GM18502 (cell line): Measurements from ENCODE around the gene TENT5A.

Experiments
- ATAC-seq: cut with Tn5 transposase; IDR thresholded peaks from one replicate; pipeline ENCODE4 v1.9.1; 2021; ENCODE audit warnings: mild to moderate bottlenecking; ENCODE audit not compliant: unreplicated experiment, poor library complexity

Gene TENT5A

GRCh38 chr6:81720427-81720826 is 32.1 kb downstream of the TENT5A start:
- ATAC-seq, result no peak

GRCh38 chr6:81718126-81718525 is 34.4 kb downstream of the TENT5A start:
- no peak for ATAC-seq

GRCh38 chr6:81714684-81715083 is 37.8 kb downstream of the TENT5A start:
- no peak for ATAC-seq

- no peak for ATAC-seq
Measured at GRCh38 chr6:81713205-81713604, 39.3 kb downstream of the TENT5A start.

GRCh38 chr6:81708113-81708699 is 44.3 kb downstream of the TENT5A start:
- no peak for ATAC-seq

- ATAC-seq, result no peak
Measured at GRCh38 chr6:81704700-81705099, 47.8 kb downstream of the TENT5A start.

- ATAC-seq, result no peak
Measured at GRCh38 chr6:81700414-81700813, 52.1 kb downstream of the TENT5A start.

- ATAC-seq, result no peak
Measured at GRCh38 chr6:81697559-81697958, 54.9 kb downstream of the TENT5A start.

GRCh38 chr6:81696524-81696923 is 56.0 kb downstream of the TENT5A start:
- no peak for ATAC-seq
